ENCODE results near the gene FBLN5.

- TF ChIP-seq CTCF (IDR thresholded peaks at IDR 0.05; ENCODE audit: extremely low read depth in 1 of 2, insufficient read depth in 1 of 2, low read depth in 1 of 2, low read length in 2 of 2) (no peak), JUN (IDR thresholded peaks at IDR 0.05; ENCODE audit: borderline replicate concordance, insufficient read depth, insufficient read length, low read depth) (no peak)
These were observed 53.8 kb downstream of the FBLN5 start for GRCh38 chr14:91893669-91894068.

Measured in endothelial cell of umbilical vein (primary cell).